CD4-positive, alpha-beta T cell treated with Interleukin-2 at 100 ng/mL for 4 hours (primary cell): ENCODE data around the gene DNHD1.

ENCODE experiments used
- DNase-seq: peaks from one replicate; pipeline ENCODE4 v3.0.0-alpha.2; 2020; ENCODE audit warnings: low spot score

The DNHD1 gene

GRCh38 chr11:6497069-6497839 is at the start of gene DNHD1:
Gene DNHD1 (plus strand): TSS chr11:6497280. CDS start chr11:6498216, 936 bp downstream.
- DNase-seq: no peak

- no peak for DNase-seq
These were observed 48.5 kb upstream of the DNHD1 start for GRCh38 chr11:6448574-6448973.

GRCh38 chr11:6452219-6452618 is 44.9 kb upstream of the DNHD1 start:
- DNase-seq: no peak

GRCh38 chr11:6453152-6453551 is 43.9 kb upstream of the DNHD1 start:
- no peak for DNase-seq

- DNase-seq: no peak
These were observed 42.0 kb upstream of the DNHD1 start for GRCh38 chr11:6455070-6455469.

GRCh38 chr11:6456361-6457073 is 40.6 kb upstream of the DNHD1 start:
- no peak for DNase-seq

- DNase-seq: no peak
These were observed 39.3 kb upstream of the DNHD1 start for GRCh38 chr11:6457581-6458320.

- DNase-seq: no peak
These were observed 38.6 kb upstream of the DNHD1 start for GRCh38 chr11:6458352-6459098.

- no peak for DNase-seq
These were observed 38.0 kb upstream of the DNHD1 start for GRCh38 chr11:6459099-6459450.

- no peak for DNase-seq
These were observed 28.2 kb upstream of the DNHD1 start for GRCh38 chr11:6468712-6469495.

GRCh38 chr11:6469599-6469998 is 27.5 kb upstream of the DNHD1 start:
- DNase-seq: no peak

- no peak for DNase-seq
These were observed 24.1 kb upstream of the DNHD1 start for GRCh38 chr11:6472934-6473333.

- DNase-seq: peak; percentile 70
These were observed 23.3 kb upstream of the DNHD1 start, which contains the start of gene TRIM3 for GRCh38 chr11:6473451-6474412. Gene TRIM3 (minus strand): TSS chr11:6473941. CDS start chr11:6465695, 8,246 bp downstream.

- no peak for DNase-seq
These were observed 22.7 kb upstream of the DNHD1 start for GRCh38 chr11:6474413-6474792.

GRCh38 chr11:6474806-6475500 is 22.1 kb upstream of the DNHD1 start:
- DNase-seq: no peak

GRCh38 chr11:6475936-6476335 is 21.1 kb upstream of the DNHD1 start:
- no peak for DNase-seq

GRCh38 chr11:6476571-6476970 is 20.5 kb upstream of the DNHD1 start:
- no peak for DNase-seq

- DNase-seq: no peak
These were observed 16.7 kb upstream of the DNHD1 start for GRCh38 chr11:6480299-6480914.
